Caco-2 (cell line): ENCODE results near the gene DNAJC17. TPM values are rescaled to one million over a fixed set of nuclear protein-coding genes. Genes with fewer than 3 reads are reported as not detected.

Experiments used
- BruUV-seq: library from RNA; stranded (reverse); fragments of 400-500 nt; replicated peaks from 2 replicates; lab custom pipeline; 2021; lab: Mats Ljungman, UMichigan
- CTCF ChIA-PET: fragments of 300-600 bp; sonication (Branson Sonifier 250); formaldehyde crosslinking; loops from one replicate; lab custom pipeline; 2022; ENCODE audit warnings: antibody characterized with exemption; lab: Charles Lee
- POLR2A ChIA-PET: fragments of 300-600 bp; sonication (Branson Sonifier 250); formaldehyde crosslinking; loops from one replicate; lab custom pipeline; 2022; ENCODE audit warnings: antibody characterized with exemption; lab: Charles Lee
- DNase-seq, 2 experiments: peaks; one replicate each; pipeline versions ENCODE4 v3.0.0 to v3.0.0-alpha.2; 2020 to 2022
- H3K27me3 ChIP-seq: replicated peaks from 2 replicates; pipeline ENCODE4 v1.6.0; 2011; ENCODE audit warnings: low read length; ENCODE audit not compliant: control insufficient read depth, insufficient read depth
- H3K36me3 ChIP-seq: 2 replicates; pipeline ENCODE4 v1.5.1; 2011; ENCODE audit warnings: low read length; ENCODE audit not compliant: control insufficient read depth, insufficient read depth
- H3K4me1 ChIP-seq: fragments of 250-450 bp; sonication (Bioruptor Pico); 2 replicates; pipeline ENCODE4 v1.5.1; 2020; ENCODE audit warnings: mild to moderate bottlenecking
- H3K4me3 ChIP-seq: 2 replicates; pipeline ENCODE4 v1.5.1; 2011; ENCODE audit warnings: low read depth, mild to moderate bottlenecking, control low read depth, low read length
- H3K9me3 ChIP-seq: fragments of 250-450 bp; sonication (Bioruptor Pico); 2 replicates; pipeline ENCODE4 v1.5.1; 2020; ENCODE audit warnings: mild to moderate bottlenecking, moderate library complexity
- H3K27ac Mint-ChIP-seq: one replicate; pipeline ENCODE4 v1.8.0; 2022; ENCODE audit warnings: mixed read lengths; ENCODE audit not compliant: unreplicated experiment
- H3K27me3 Mint-ChIP-seq: one replicate; pipeline ENCODE4 v1.8.0; 2022; ENCODE audit warnings: mixed read lengths; ENCODE audit not compliant: insufficient read depth, unreplicated experiment
- H3K36me3 Mint-ChIP-seq: one replicate; pipeline ENCODE4 v1.8.0; 2022; ENCODE audit warnings: mild to moderate bottlenecking, mixed read lengths; ENCODE audit not compliant: insufficient read depth, unreplicated experiment
- H3K4me1 Mint-ChIP-seq: one replicate; pipeline ENCODE4 v1.8.0; 2022; ENCODE audit warnings: low read depth, mixed read lengths; ENCODE audit not compliant: unreplicated experiment
- H3K4me3 Mint-ChIP-seq: one replicate; pipeline ENCODE4 v1.8.0; 2022; ENCODE audit warnings: mild to moderate bottlenecking, moderate library complexity, mixed read lengths; ENCODE audit not compliant: unreplicated experiment
- H3K9me3 Mint-ChIP-seq: one replicate; pipeline ENCODE4 v1.8.0; 2022; ENCODE audit warnings: mixed read lengths; ENCODE audit not compliant: unreplicated experiment
- CTCF ChIP-seq, 2 experiments: fragments of 200-600 bp in 1 of 2; IDR thresholded peaks; 1 replicate in 1 of 2; 2 replicates in 1 of 2; pipeline versions ENCODE4 v1.5.1 to v1.8.0; 2011 to 2022; ENCODE audit warnings: antibody characterized with exemption in 1 of 2, control low read depth in 1 of 2, inconsistent platforms in 1 of 2, low read depth in 1 of 2, low read length in 1 of 2, mild to moderate bottlenecking in 1 of 2, moderate library complexity in 1 of 2; ENCODE audit not compliant: insufficient read depth in 1 of 2, severe bottlenecking in 1 of 2, unreplicated experiment in 1 of 2
- intact Hi-C: fragments of 100-400 bp; cut with micrococcal nuclease; formaldehyde crosslinking; loops from one replicate; pipeline ENCODE4 v1.10.0; 2022; ENCODE audit not compliant: unreplicated experiment
- total RNA-seq: library from RNA; stranded (reverse); gene quantifications from 2 replicates; pipeline ENCODE4 v1.2.3, GENCODE V29; 2022

DNAJC17 gene
- total RNA-seq, 1 experiment from 2014 or later, result 30.1 TPM

DNA sequence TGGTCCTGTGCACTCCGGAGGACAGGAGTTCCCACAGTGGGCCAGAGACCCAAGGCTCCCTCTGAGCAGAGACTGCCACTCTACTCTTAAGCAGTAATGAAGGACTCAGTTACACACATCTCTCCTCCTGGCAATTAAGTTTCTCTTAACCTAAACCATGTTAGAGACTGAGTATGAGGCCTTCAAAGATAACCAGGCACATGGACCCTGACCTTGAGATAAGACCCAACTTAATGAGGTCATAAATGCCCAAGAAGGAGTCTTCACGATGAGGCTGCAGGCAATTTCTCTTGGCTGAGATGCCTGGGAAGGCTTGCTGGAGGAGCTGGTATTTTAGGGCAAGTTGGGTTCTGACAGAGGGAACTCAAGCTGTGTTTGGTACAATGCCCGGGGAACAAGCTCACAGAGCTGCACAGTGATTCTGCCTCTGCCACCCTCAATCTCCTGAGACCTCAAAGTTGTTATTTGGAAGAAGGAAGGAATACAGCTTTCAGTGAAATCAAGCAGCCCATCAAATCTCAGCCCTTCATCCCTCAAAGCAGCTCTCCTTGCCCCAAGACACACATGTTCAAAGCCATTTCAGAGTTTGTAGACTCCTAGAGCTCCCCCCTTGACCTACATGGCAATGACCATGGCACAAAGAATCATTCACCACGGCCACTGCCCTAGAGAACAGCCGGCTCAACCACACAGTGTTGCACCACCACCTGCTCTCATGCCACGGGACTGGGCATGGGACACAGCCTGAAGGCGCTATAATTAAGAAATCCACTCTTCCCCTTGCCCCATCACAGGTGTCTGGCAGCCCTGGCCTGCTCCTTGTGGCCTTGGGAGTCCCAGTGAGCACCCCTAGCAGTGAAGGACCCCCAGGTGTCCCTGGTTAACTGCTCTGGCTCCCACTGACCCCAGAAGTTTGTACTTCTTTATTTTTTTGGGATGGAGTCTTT, 59.3 kb downstream of the DNAJC17 start:
- no peaks in the 10 kb centered on the region for H3K27me3 Mint-ChIP-seq
- ChIA-PET CTCF (interaction anchor here (1.2 to 2.6 kb wide), 4 partner anchors 16 to 183 kb away, joined by 3 to 25 read pairs (median 22); partner anchors contain the start of genes CCDC32, GCHFR and VPS18), POLR2A (interaction anchor here (0.5 to 0.8 kb wide), 3 partner anchors 40 to 183 kb away, joined by 3 to 4 read pairs (median 3); partner anchors contain the start of gene CCDC32)
- intact Hi-C loops, result loop anchor here (2.0 kb wide), 1 partner anchor 17 kb away; the partner anchor contains the start of gene GCHFR
- Histone ChIP-seq H3K9me3 (no peaks in the 10 kb centered on the region), H3K36me3 (peaks cover 1% of the 10 kb centered on the region; the same call in 1 of the 2 replicates), H3K4me3 (no peak overlapping the region), H3K27me3 (no peaks in the 10 kb centered on the region), H3K4me1 (peaks cover 15% of the 10 kb centered on the region)
- H3K4me1 Mint-ChIP-seq, result peaks cover 12% of the 10 kb centered on the region
- peaks cover 41% of the 10 kb centered on the region for H3K36me3 Mint-ChIP-seq
- H3K9me3 Mint-ChIP-seq, result no peaks in the 10 kb centered on the region
- TF ChIP-seq CTCF (IDR thresholded peaks at IDR 0.05; ENCODE audit: insufficient read depth in 1 of 2, low read depth in 1 of 2, low read length in 1 of 2, severe bottlenecking in 1 of 2, unreplicated experiment in 1 of 2), result no peak
- DNase-seq, result no peak
- no TSS peak for BruUV-seq
- no peak overlapping the region for H3K4me3 Mint-ChIP-seq
- peak overlapping the region; percentile 42 for H3K27ac Mint-ChIP-seq

GRCh38 chr15:40746916-40747418, 60.3 kb downstream of the DNAJC17 start:
- ChIA-PET POLR2A (interaction anchor here (0.8 kb wide), 1 partner anchor 127 kb away, joined by 3 read pairs; no protein-coding TSS in a partner anchor), CTCF (interaction anchor here (0.5 to 2.6 kb wide), 15 partner anchors 17 to 195 kb away, joined by 3 to 25 read pairs (median 5); partner anchors contain the start of genes CCDC32, GCHFR, SPINT1 and VPS18)
- Mint-ChIP-seq H3K36me3 (peaks cover 43% of the 10 kb centered on the region), H3K27me3 (no peaks in the 10 kb centered on the region), H3K9me3 (no peaks in the 10 kb centered on the region), H3K27ac (peak overlapping the region; percentile 42), H3K4me1 (peaks cover 12% of the 10 kb centered on the region), H3K4me3 (no peak overlapping the region)
- Histone ChIP-seq H3K4me1 (peaks cover 15% of the 10 kb centered on the region), H3K36me3 (peaks cover 1% of the 10 kb centered on the region; the same call in 1 of the 2 replicates), H3K27me3 (no peaks in the 10 kb centered on the region), H3K4me3 (no peak overlapping the region), H3K9me3 (no peaks in the 10 kb centered on the region)
- no peak for TF ChIP-seq CTCF (IDR thresholded peaks at IDR 0.05; ENCODE audit: insufficient read depth in 1 of 2, low read depth in 1 of 2, low read length in 1 of 2, severe bottlenecking in 1 of 2, unreplicated experiment in 1 of 2)
- no TSS peak for BruUV-seq
- intact Hi-C loops, result loop anchor here (1.0 to 2.0 kb wide), 3 partner anchors 18 to 147 kb away; partner anchors contain the start of genes GCHFR and VPS18
- no peak for DNase-seq

GRCh38 chr15:40744815-40745152, 62.5 kb downstream of the DNAJC17 start:
- peaks cover 15% of the 10 kb centered on the region for H3K4me1 ChIP-seq
- H3K36me3 Mint-ChIP-seq, result peaks cover 47% of the 10 kb centered on the region

More at GRCh38 chr15:40744815-40745152, 62.5 kb downstream of the DNAJC17 start:
- ChIA-PET CTCF (interaction anchor here (0.6 to 2.4 kb wide), 5 partner anchors 38 to 155 kb away, joined by 4 to 9 read pairs (median 7); partner anchors contain the start of gene VPS18), POLR2A (no interaction called here)
- TF ChIP-seq CTCF (IDR thresholded peaks at IDR 0.05; ENCODE audit: insufficient read depth in 1 of 2, low read depth in 1 of 2, low read length in 1 of 2, severe bottlenecking in 1 of 2, unreplicated experiment in 1 of 2), result no peak
- intact Hi-C loops, result no loop called here
- H3K4me3 Mint-ChIP-seq, result no peak overlapping the region
- Histone ChIP-seq H3K27me3 (no peaks in the 10 kb centered on the region), H3K36me3 (0 out of 2 replicates have a peak, but pooled peaks cover 1% of the 10 kb centered on the region), H3K9me3 (no peaks in the 10 kb centered on the region), H3K4me3 (no peak overlapping the region)
- no peaks in the 10 kb centered on the region for H3K27me3 Mint-ChIP-seq
- H3K9me3 Mint-ChIP-seq, result no peaks in the 10 kb centered on the region
- peak in 1 of 2 experiments; percentile 19 for DNase-seq
- no peak overlapping the region for H3K27ac Mint-ChIP-seq
- no TSS peak for BruUV-seq
- peaks cover 12% of the 10 kb centered on the region for H3K4me1 Mint-ChIP-seq
